Urinary bladder (tissue), 4 donors: ENCODE measurements around the gene CFAP97. TPM values are rescaled to one million over a fixed set of nuclear protein-coding genes. Genes with fewer than 3 reads are reported as not detected.
"Not testable (repeated sequence)": the region's sequence is repeated elsewhere in the genome, so short reads cannot be mapped to it uniquely, and the experiment has no call there.

Source experiments
- DNase-seq: peaks from one replicate; pipeline ENCODE4 v3.0.0-alpha.2; 2015; ENCODE audit errors: extremely low spot score
- H3K27ac ChIP-seq: one replicate; pipeline ENCODE4 v1.5.1; 2013; ENCODE audit warnings: low read depth, mild to moderate bottlenecking, moderate library complexity
- H3K36me3 ChIP-seq: one replicate; pipeline ENCODE4 v1.6.1; 2013; ENCODE audit warnings: mild to moderate bottlenecking, moderate library complexity; ENCODE audit not compliant: insufficient read depth
- H3K4me1 ChIP-seq: one replicate; pipeline ENCODE4 v1.6.1; 2013; ENCODE audit warnings: mild to moderate bottlenecking, moderate library complexity; ENCODE audit not compliant: insufficient read depth
- H3K4me3 ChIP-seq: one replicate; pipeline ENCODE4 v1.5.1; 2013; ENCODE audit warnings: low read depth, low read length
- WGBS: extraction: QIAGEN DNeasy Blood & Tissue Kit; methylation state at CpG from one replicate; pipeline ENCODE4 v1.1.7; 2013; 5-methylcytosine and 5-hydroxymethylcytosine counted together
- polyA plus RNA-seq: library from polyadenylated mRNA; stranded (reverse); fragments of 200-250 nt; gene quantifications from one replicate; pipeline ENCODE4 v1.2.3, GENCODE V29; 2013
- total RNA-seq: library from RNA; depleted of rRNA; stranded (reverse); fragments of >200 nt; gene quantifications from one replicate; pipeline ENCODE4 v1.2.3, GENCODE V29; 2014
- donor health status: healthy with polysubstance abuse.
- donor health status: healthy.

The CFAP97 gene
- total and polyA plus RNA-seq, 2 donors: 19.0 to 59.8 TPM

GRCh38 chr4:185201977-185202962, 1.5 kb downstream of the CFAP97 start:
- H3K4me1 ChIP-seq: no peaks in the 10 kb centered on the region
- no peak overlapping the region for H3K4me3 ChIP-seq
- no peak for DNase-seq
- no peaks in the 10 kb centered on the region for H3K36me3 ChIP-seq
- H3K27ac ChIP-seq: peak overlapping the region; percentile 52
- 54% methylated on average over 16 of the region's 16 CpGs for WGBS

- DNase-seq, H3K27ac ChIP-seq, H3K36me3 ChIP-seq, H3K4me3 ChIP-seq, H3K4me1 ChIP-seq: not testable (repeated sequence)
- 99% methylated on average over 4 of the region's 4 CpGs for WGBS
Measured at GRCh38 chr4:185198189-185198588, 5.6 kb downstream of the CFAP97 start.

DNA sequence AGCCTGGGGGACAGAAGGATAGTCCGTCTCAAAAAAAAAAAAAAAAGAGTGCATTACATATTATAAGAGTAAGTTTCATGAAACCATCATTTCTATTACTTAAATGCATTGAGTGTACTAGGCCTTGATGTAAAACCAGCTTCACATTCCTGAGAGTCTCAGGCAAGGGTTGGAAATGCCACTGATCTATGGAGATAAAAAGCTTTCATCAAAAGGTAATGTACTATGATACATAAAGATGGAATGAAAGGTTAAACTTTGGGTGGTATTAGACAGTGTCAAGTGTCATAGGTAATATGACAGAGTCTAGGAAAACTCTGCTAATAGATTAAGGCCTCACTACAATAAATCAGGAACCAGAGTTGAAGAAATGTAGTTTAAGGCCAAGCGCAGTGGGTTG, 7.4 kb downstream of the CFAP97 start:
- H3K36me3 ChIP-seq: no peaks in the 10 kb centered on the region
- no peaks in the 10 kb centered on the region for H3K4me1 ChIP-seq
- H3K27ac ChIP-seq: no peak overlapping the region
- H3K4me3 ChIP-seq: no peak overlapping the region
- 97% methylated on average over 2 of the region's 2 CpGs for WGBS
- DNase-seq: no peak

- H3K4me3 ChIP-seq: no peak overlapping the region
- no peaks in the 10 kb centered on the region for H3K4me1 ChIP-seq
- H3K27ac ChIP-seq: no peak overlapping the region
- WGBS: 72% methylated on average over 9 of the region's 9 CpGs
- no peak for DNase-seq
- H3K36me3 ChIP-seq: no peaks in the 10 kb centered on the region
Measured at GRCh38 chr4:185194924-185195888, 8.6 kb downstream of the CFAP97 start.

- Histone ChIP-seq H3K4me3 (no peak overlapping the region), H3K36me3 (peaks cover 2% of the 10 kb centered on the region), H3K27ac (no peak overlapping the region), H3K4me1 (no peaks in the 10 kb centered on the region)
- WGBS: 84% methylated on average over 1 of the region's 1 CpG
- DNase-seq: no peak
Measured at GRCh38 chr4:185192059-185192458, 11.7 kb downstream of the CFAP97 start.

- WGBS: 88% methylated on average over 6 of the region's 6 CpGs
- no peak for DNase-seq
- no peak overlapping the region for H3K4me3 ChIP-seq
- no peak overlapping the region for H3K27ac ChIP-seq
- no peaks in the 10 kb centered on the region for H3K4me1 ChIP-seq
- H3K36me3 ChIP-seq: peaks cover 2% of the 10 kb centered on the region
Measured at GRCh38 chr4:185190306-185190856, 13.4 kb downstream of the CFAP97 start.

DNA sequence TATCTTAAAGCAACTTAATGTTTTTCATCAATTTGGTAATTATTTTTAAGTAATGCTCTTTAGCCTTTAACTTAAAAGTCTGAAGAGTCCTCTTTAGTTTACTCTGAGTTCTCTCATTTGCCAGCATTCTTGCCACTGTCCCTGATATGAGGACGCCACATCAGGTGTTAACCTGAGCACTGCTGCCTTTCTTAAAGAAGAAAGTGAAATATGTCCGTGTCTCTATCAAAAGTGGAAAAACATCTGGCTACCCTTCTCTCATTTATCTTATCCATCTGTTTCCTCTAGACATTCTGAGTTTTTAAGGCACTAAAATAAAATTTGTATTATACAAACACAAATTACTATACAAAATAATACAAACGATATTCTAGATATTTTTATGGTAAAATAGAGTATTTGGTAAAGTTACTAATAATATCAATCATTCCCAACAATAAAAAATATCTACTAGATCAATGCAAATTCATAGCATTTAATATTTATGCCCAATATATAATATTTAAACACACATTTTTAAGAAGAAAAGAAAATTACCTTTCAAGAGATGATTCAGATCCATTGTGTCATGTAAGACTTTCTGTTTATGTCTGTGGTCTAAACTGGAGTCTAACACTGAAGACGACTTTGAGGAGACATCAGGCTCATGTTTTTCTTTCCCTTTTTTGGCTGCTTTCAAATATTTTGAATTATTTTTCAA, 14.0 kb downstream of the CFAP97 start:
- Histone ChIP-seq H3K4me1 (no peaks in the 10 kb centered on the region), H3K36me3 (peaks cover 2% of the 10 kb centered on the region), H3K27ac (no peak overlapping the region), H3K4me3 (no peak overlapping the region)
- DNase-seq: no peak
- WGBS: 60% methylated on average over 4 of the region's 4 CpGs

- no peak overlapping the region for H3K27ac ChIP-seq
- H3K36me3 ChIP-seq: peaks cover 2% of the 10 kb centered on the region
- H3K4me3 ChIP-seq: no peak overlapping the region
- WGBS: 54% methylated on average over 3 of the region's 3 CpGs
- peaks cover 1% of the 10 kb centered on the region for H3K4me1 ChIP-seq
- no peak for DNase-seq
Measured at GRCh38 chr4:185186769-185187168, 17.0 kb downstream of the CFAP97 start.

DNA sequence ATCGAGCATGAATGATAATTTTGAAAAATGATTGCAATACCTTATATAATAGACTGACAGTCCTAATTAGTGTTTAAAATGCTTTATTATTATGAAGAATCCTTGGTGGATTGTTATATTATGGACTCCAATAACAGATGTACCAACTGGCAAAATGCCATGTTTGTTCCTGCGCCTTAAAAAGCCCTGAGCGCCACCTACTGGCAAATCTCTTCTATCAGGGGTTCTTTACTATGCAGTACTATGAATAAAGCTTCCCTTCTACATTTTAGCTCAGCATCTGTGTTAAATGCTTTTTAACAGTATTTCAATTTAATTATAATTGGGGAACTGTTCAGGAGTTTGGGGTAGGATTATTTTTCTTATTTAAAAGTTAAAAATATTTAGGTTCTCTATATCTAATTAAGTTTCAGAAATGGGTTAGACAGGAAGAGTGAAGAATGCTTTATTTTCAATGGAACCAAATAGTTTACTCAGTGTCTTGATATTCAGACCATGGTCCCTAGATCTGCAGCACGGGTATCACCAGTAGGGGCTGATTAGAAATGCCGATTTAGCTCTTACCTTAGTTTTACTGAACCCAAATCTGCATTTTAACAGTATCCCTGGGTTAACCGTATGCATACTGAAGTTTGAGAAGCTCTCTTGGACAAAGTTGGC, 20.0 kb downstream of the CFAP97 start:
- H3K4me1 ChIP-seq: peaks cover 1% of the 10 kb centered on the region
- H3K4me3 ChIP-seq: no peak overlapping the region
- H3K36me3 ChIP-seq: peaks cover 4% of the 10 kb centered on the region
- peak; percentile 74 for DNase-seq
- 42% methylated on average over 6 of the region's 6 CpGs for WGBS
- H3K27ac ChIP-seq: no peak overlapping the region

DNA sequence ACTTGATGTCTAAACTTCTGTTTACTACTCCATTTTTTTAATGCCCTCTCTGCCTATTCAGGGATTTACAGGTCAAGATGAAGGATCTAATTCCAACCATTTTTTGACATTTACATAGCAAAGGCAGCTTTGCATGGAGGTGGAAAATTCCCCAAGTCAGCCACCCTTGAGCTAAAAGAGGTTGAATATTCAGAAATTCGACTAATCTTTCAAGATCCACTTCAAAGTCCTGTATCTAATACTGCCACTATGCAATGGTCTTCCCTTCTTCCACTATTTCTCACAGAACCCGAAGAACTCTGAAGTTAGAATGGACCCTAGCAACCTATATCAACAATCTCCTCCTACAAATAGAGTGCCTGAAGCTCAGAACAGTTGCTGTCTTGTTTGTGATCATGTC, 21.6 kb downstream of the CFAP97 start:
- no peak overlapping the region for H3K4me3 ChIP-seq
- no peak for DNase-seq
- H3K27ac ChIP-seq: no peak overlapping the region
- peaks cover 3% of the 10 kb centered on the region for H3K36me3 ChIP-seq
- H3K4me1 ChIP-seq: peaks cover 1% of the 10 kb centered on the region
- WGBS: 70% methylated on average over 2 of the region's 2 CpGs

- no peak overlapping the region for H3K27ac ChIP-seq
Measured at GRCh38 chr4:185179488-185179887, 24.3 kb downstream of the CFAP97 start.

DNA sequence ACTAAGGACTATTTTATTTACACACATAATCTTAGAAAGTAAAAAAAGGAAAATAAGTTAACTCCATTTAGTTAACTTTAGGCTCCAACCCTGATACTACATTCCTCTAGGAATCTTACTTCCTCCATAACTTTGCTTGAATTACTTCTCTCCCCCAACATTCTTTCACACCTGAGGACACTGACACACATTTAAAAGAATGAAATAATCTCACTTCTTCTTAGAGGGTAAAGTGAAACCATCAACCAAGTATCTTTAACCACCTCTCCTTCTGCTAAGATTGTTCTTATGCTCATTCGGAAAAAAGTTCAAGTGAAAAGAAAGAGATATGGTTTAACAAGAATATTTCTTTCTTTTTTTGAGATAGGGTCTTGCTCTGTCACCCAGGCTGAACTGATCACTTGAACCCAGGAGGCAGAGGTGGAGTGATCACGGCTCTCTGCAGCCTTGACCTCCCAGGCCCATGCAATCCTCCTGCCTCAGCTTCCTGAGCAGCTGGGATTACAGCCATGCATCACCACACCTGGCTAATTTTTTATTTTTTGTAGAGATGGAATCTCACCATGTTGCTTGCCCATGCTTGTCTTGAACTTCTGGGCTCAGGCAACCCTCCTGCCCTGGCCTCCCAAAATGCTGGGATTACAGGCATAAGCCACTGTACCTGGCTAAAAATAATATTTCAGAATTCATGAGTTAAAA, 32.3 kb downstream of the CFAP97 start:
- Histone ChIP-seq H3K4me3 (no peak overlapping the region), H3K36me3 (no peaks in the 10 kb centered on the region), H3K4me1 (no peaks in the 10 kb centered on the region), H3K27ac (no peak overlapping the region)
- 90% methylated on average over 2 of the region's 2 CpGs for WGBS
- DNase-seq: no peak

More at GRCh38 chr4:185179488-185179887, 24.3 kb downstream of the CFAP97 start:
- Histone ChIP-seq H3K4me1 (peaks cover 1% of the 10 kb centered on the region), H3K36me3 (peaks cover 3% of the 10 kb centered on the region), H3K4me3 (no peak overlapping the region)
- DNase-seq: no peak
- WGBS: 89% methylated on average over 3 of the region's 3 CpGs
